IPS-20b (cell line): ENCODE results near the gene ALK.

ENCODE experiments used
- H3K27ac ChIP-seq: one replicate; pipeline ENCODE4 v1.5.1; 2013; ENCODE audit warnings: low read length
- H3K27me3 ChIP-seq: 2 replicates; pipeline ENCODE4 v1.6.1; 2013; ENCODE audit warnings: mild to moderate bottlenecking, low read length, inconsistent platforms; ENCODE audit not compliant: insufficient read depth
- H3K36me3 ChIP-seq: 2 replicates; pipeline ENCODE4 v1.6.1; 2013; ENCODE audit warnings: low read depth, mild to moderate bottlenecking, inconsistent platforms, low read length, moderate library complexity; ENCODE audit not compliant: insufficient read depth
- H3K4me1 ChIP-seq: 2 replicates; pipeline ENCODE4 v1.6.1; 2013; ENCODE audit warnings: mild to moderate bottlenecking, control low read depth, inconsistent platforms, low read length, moderate library complexity; ENCODE audit not compliant: insufficient read depth
- H3K4me3 ChIP-seq: 2 replicates; pipeline ENCODE4 v1.5.1; 2013; ENCODE audit warnings: mild to moderate bottlenecking, low read length, inconsistent platforms
- H3K9ac ChIP-seq: 2 replicates; pipeline ENCODE4 v1.6.1; 2013; ENCODE audit warnings: low read depth, mild to moderate bottlenecking, inconsistent platforms, low read length, moderate library complexity
- H3K9me3 ChIP-seq: 2 replicates; pipeline ENCODE4 v1.6.1; 2013; ENCODE audit warnings: mild to moderate bottlenecking, low read depth, low read length, inconsistent platforms; ENCODE audit not compliant: insufficient read depth

The ALK gene

DNA sequence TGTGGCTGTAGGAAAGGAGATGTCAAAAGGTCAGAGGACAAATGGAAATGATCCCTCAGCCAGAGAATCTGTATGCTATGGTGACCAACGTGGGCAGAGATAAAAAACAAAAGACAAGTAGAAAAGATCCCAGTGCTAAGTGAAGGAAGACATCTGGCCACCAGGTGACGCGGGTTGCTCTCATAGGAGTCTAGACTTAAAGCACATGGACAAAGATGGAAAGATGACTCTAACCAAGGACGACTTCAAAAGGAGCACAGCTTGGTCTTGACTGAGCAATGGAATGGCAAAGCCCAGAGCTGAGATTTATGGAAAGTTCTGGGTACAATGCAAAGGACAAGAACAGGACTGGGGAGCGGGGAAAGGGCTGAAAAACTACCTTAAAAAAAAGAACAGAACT is 709.4 kb downstream of the ALK start:
- Histone ChIP-seq H3K27ac (no peak overlapping the region), H3K36me3 (no peaks in the 10 kb centered on the region), H3K4me3 (no peak overlapping the region), H3K27me3 (no peaks in the 10 kb centered on the region), H3K9me3 (no peaks in the 10 kb centered on the region), H3K4me1 (no peaks in the 10 kb centered on the region), H3K9ac (no peak overlapping the region)

DNA sequence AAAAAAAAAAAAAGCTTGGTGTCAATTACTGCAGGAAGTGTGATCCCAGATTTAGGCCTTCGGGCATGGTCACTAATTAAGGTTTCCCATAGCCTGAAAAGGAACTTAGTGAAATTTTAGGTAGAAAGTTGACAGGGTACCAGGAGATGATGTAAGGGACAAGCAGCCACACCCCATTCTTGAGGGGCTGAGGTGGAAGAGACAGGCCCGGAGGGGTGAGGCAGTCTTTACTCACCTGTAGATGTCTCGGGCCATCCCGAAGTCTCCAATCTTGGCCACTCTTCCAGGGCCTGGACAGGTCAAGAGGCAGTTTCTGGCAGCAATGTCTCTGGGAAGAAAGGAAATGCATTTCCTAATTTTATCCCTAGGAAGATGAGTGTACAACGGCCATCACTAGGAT is 711.8 kb downstream of the ALK start:
- no peak overlapping the region for H3K9ac ChIP-seq
- no peak overlapping the region for H3K27ac ChIP-seq
- no peaks in the 10 kb centered on the region for H3K9me3 ChIP-seq
- no peaks in the 10 kb centered on the region for H3K36me3 ChIP-seq
- H3K4me3 ChIP-seq = no peak overlapping the region
- H3K4me1 ChIP-seq = no peaks in the 10 kb centered on the region
- no peaks in the 10 kb centered on the region for H3K27me3 ChIP-seq

DNA sequence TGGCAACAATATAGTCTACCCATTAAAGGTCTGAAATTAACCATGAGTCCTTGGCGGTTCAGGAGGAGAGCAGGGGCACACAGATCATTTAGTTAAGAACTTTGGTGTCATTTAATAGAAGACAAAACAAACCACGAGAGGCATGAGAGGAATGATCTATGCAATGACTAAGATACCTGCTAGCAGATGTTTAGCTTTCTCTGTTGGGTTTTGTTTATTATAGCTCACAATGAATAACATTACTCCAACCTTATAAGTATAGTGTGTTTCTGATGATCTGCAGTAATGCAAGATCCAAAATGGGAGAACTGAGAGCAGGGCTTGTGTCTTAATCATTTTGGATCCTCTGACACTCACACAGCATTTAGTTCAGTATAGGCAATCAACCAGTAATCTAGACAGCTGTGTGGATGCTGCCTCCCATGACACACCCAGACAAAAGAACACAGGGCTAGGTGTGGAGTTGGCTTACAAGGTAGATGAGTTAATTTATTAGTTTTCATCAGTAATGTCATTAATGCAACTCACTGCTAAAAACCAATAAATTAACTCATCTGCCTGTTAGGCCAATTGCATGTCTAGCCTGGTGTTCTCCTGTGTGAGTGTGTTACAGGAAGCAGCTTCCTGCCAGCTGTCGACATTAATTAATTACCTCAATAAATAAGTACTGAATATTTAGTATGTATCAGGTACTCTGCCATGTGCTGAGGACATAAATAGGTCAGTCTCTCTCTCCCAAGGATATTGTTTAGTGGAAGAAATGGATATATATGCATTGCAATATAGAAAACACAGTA is 713.8 kb downstream of the ALK start:
- H3K27me3 ChIP-seq = no peaks in the 10 kb centered on the region
- H3K27ac ChIP-seq = no peak overlapping the region
- no peak overlapping the region for H3K9ac ChIP-seq
- H3K9me3 ChIP-seq = no peaks in the 10 kb centered on the region
- no peaks in the 10 kb centered on the region for H3K36me3 ChIP-seq
- H3K4me3 ChIP-seq = no peak overlapping the region
- no peaks in the 10 kb centered on the region for H3K4me1 ChIP-seq

DNA sequence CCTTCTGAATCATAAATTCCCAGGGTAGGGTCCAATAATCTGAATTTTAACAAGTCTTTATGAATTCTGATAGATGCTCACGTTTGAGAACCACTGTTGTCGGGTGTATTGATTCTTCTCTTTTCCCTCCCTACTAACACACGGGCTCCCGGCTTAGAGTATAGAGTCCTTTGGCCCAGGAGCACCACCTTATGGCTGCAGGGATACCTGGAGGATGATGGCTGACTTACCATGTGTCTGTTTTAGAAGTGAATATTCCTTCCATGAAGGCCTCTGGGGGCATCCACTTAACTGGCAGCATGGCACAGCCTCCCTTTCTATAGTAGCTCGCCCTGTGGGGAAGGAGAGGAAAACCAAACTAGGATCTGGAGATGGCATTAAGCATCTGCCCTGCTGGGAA is 714.4 kb downstream of the ALK start:
- no peak overlapping the region for H3K4me3 ChIP-seq
- H3K9me3 ChIP-seq = no peaks in the 10 kb centered on the region
- no peaks in the 10 kb centered on the region for H3K36me3 ChIP-seq
- no peak overlapping the region for H3K9ac ChIP-seq
- no peaks in the 10 kb centered on the region for H3K27me3 ChIP-seq
- peaks cover 2% of the 10 kb centered on the region; the same call in 1 of the 2 replicates for H3K4me1 ChIP-seq
- H3K27ac ChIP-seq = no peak overlapping the region

DNA sequence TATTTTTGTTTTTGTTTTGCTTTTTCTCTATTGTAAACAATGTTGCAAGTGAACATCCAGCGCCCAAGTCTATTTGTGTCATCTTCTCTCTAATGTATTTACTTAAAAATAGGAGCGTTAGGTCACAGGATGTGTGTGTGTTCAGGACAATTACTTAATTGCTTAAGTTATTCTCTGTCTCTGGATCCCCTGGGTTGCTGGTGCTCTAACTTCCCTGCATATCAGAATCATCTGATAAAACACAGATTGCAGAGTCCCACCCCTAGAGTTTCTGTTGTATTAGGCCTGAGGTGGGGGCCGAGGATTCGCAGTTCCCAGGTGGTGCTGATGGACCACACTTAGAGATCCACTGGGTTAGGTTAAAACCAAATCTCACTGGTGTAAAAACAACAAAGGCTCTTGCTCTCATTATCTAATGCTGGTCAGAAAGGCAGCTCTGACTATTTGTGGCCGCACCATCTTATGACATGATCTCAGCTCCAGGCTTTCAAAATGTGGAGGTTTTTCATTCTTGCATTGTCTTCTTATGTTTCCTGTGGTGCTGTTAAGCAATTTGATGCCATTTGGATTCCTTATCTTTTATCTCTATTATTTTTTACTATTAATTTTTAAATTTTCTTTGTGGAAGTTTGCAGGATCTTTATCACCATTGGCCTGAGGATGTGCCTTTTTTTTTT is 718.4 kb downstream of the ALK start:
- no peak overlapping the region for H3K4me3 ChIP-seq
- H3K4me1 ChIP-seq = peaks cover 2% of the 10 kb centered on the region; the same call in 1 of the 2 replicates
- no peak overlapping the region for H3K9ac ChIP-seq
- no peaks in the 10 kb centered on the region for H3K27me3 ChIP-seq
- no peaks in the 10 kb centered on the region for H3K36me3 ChIP-seq
- H3K9me3 ChIP-seq = no peaks in the 10 kb centered on the region
- no peak overlapping the region for H3K27ac ChIP-seq

DNA sequence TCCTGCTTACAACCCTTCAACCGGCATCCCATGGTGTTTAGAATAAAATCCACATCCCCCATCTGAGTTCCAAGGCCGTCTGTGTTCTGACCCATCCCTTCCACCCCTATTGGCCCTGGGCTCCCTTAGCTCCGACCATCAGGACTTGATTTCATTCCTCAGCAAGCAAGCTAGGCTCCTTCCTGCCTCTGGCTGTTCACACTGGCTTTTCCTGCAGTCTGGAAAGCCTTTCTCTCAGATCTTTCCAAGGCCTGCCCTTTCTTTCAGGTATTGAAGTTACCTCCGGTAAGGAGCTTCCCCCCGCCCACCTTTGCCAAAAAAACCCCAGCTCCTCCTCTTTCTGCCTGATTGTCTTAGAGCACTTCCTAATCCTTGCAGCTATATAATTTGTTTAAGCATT is 719.4 kb downstream of the ALK start:
- Histone ChIP-seq H3K36me3 (no peaks in the 10 kb centered on the region), H3K4me1 (peaks cover 2% of the 10 kb centered on the region; the same call in 1 of the 2 replicates), H3K4me3 (no peak overlapping the region), H3K27me3 (no peaks in the 10 kb centered on the region), H3K9me3 (no peaks in the 10 kb centered on the region), H3K9ac (peak overlapping the region; percentile 11; the same call in 1 of the 2 replicates), H3K27ac (no peak overlapping the region)

DNA sequence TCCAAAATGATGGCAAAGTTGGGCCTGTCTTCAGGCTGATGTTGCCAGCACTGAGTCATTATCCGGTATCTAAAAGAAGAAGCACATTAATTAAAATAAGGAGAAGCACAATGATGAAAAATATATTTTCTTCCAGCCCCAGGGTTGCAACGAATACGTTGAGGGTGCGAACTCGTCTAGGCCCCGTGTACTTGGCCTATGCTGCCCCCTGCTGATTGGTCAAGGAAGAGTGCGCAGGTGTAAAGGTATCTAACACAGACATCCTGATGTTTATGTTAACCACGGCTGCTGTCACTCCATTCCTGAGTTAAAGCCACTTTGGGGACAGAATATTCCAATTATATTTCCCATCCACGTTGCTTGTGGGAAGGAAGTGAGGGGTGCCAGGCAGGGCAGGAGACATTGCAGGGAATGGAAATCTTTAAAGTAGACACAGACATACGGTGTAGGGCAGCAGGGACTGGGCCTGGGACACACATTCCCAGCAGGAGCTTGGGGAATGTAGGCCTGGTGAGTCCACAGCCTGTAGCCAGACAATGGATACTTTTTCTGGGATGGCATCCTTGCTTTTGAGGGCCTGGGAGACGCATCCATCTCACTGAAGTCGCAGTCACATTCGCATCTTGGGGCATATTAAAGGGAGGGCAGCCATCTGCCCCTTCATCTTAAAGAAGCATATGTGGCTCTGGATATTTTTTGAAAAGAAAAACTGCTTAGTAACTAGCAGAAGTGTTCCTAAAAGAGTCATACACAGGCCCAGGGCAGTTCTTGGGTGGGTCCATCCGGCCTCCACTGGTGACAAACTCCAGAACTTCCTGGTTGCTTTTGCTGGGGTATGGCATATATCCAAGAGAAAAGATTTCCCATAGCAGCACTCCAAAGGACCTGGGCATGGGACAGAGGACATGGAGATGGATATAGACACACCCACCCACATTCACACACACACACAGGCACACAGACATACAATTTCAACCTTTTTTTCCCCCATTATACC is 724.3 kb downstream of the ALK start:
- Histone ChIP-seq H3K4me3 (no peak overlapping the region), H3K27ac (no peak overlapping the region), H3K36me3 (no peaks in the 10 kb centered on the region), H3K9me3 (no peaks in the 10 kb centered on the region), H3K4me1 (no peaks in the 10 kb centered on the region; the same call in 1 of the 2 replicates), H3K27me3 (no peaks in the 10 kb centered on the region), H3K9ac (no peak overlapping the region)

DNA sequence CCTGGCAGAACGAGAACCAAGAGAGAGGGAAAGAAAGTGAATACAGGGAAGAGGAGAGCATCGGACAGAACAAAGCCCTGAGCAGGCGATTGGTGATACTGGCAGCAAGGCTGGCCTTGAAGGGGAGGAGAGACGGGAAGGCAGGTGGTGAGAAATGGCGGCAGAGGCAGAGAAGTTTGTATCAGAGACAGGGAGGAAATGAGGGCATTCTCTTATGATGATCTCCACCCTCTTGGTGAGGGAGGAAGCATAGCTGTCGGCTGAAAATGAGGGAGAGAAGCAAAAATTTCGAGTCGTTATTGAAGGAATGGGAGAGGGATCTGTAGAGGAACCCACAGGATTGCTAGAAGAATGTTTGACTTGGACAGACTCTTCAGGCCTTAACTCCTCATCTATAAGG is 725.6 kb downstream of the ALK start:
- Histone ChIP-seq H3K4me3 (no peak overlapping the region), H3K27me3 (no peaks in the 10 kb centered on the region), H3K9me3 (no peaks in the 10 kb centered on the region), H3K9ac (no peak overlapping the region), H3K27ac (no peak overlapping the region), H3K4me1 (no peaks in the 10 kb centered on the region), H3K36me3 (no peaks in the 10 kb centered on the region)

DNA sequence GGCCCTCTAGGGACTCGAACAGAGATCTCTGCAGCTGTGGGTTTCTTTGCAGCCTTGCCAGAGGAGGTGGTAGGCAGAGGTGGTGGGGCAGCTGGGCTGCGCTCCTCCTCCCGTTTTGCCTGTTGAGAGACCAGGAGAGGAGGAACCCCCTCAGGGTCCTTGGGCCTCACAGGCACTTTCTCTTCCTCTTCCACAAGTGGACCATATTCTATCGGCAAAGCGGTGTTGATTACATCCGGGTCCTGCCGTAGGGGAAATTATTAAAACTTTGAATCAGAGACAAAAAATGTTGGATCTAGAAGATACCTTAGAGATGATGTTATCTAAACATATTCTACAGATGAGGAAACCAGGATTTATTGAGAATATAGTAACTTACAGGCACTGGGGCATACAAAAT is 727.7 kb downstream of the ALK start:
- no peaks in the 10 kb centered on the region for H3K27me3 ChIP-seq
- no peaks in the 10 kb centered on the region for H3K36me3 ChIP-seq
- H3K9me3 ChIP-seq = no peaks in the 10 kb centered on the region
- H3K4me3 ChIP-seq = no peak overlapping the region
- no peaks in the 10 kb centered on the region for H3K4me1 ChIP-seq
- H3K9ac ChIP-seq = no peak overlapping the region
- no peak overlapping the region for H3K27ac ChIP-seq

DNA sequence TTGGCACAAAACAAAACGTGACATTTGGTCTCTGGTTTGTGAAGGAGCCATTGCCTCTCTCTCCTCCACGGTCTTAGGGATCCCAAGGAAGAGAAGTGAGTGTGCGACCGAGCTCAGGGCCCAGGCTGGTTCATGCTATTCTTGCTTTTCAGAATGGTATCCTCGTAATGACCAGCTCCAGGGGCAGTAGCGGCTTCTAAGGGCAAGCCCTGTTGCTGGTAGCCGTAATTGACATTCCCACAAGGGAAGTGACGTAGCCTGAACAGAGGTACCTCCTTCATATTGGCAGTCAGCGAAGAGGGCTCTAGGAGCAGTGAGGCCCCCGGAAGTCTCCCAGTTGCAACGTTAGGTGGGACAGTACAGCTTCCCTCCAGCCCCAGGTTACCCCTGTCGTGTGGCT is 728.3 kb downstream of the ALK start:
- Histone ChIP-seq H3K4me1 (no peaks in the 10 kb centered on the region), H3K9me3 (no peaks in the 10 kb centered on the region), H3K4me3 (no peak overlapping the region), H3K27ac (no peak overlapping the region), H3K36me3 (no peaks in the 10 kb centered on the region), H3K27me3 (no peaks in the 10 kb centered on the region), H3K9ac (no peak overlapping the region)

DNA sequence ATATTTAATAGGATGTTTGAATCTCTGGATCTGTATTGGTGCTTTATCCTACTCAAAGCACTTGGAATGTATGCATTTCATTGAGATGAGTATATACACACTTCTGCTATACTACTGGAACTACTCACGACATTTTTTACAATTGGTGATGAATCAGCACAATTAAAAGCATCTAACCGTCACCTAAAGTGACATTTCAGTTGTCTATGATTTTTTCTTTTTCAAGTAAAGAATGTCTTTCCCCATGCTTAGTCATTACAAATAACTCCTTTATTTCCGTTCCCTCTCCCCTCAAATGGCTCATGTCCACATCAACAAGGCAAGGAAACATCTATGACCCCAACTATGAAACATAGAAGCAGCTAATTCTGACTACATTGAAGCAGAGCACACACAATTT is 728.9 kb downstream of the ALK start:
- Histone ChIP-seq H3K9ac (no peak overlapping the region), H3K36me3 (no peaks in the 10 kb centered on the region), H3K27ac (no peak overlapping the region), H3K4me3 (no peak overlapping the region), H3K27me3 (no peaks in the 10 kb centered on the region), H3K9me3 (no peaks in the 10 kb centered on the region), H3K4me1 (no peaks in the 10 kb centered on the region)
